Thymus (tissue), 11 donors: ENCODE results near the gene PNKD. TPM values are rescaled to one million over a fixed set of nuclear protein-coding genes. Genes with fewer than 3 reads are reported as not detected.
A peak's percentile ranks its signal among the peaks of the same experiment; 100 is the strongest.

Source experiments
- DNase-seq, 9 donors: peaks; one replicate each; pipeline ENCODE4 v3.0.0-alpha.2; 2013; ENCODE audit warnings: low spot score in 9 of 9, low read depth in 6 of 9, missing footprints in 1 of 9
- H3K27ac ChIP-seq, 2 donors: one replicate each; pipeline ENCODE4 v1.5.1; 2013; ENCODE audit warnings: control low read depth in 1 of 2, low read depth in 1 of 2, low read length in 1 of 2, mild to moderate bottlenecking in 1 of 2, moderate library complexity in 1 of 2
- H3K27me3 ChIP-seq, 2 donors: one replicate each; pipeline ENCODE4 v1.5.1; 2013; ENCODE audit warnings: low read length in 1 of 2; ENCODE audit not compliant: control insufficient read depth in 2 of 2, insufficient read depth in 1 of 2
- H3K36me3 ChIP-seq, 2 donors: one replicate each; pipeline ENCODE4 v1.5.1; 2013; ENCODE audit warnings: low read length in 1 of 2, mild to moderate bottlenecking in 1 of 2, moderate library complexity in 1 of 2; ENCODE audit not compliant: control insufficient read depth in 2 of 2, insufficient read depth in 2 of 2
- H3K4me1 ChIP-seq, 2 donors: one replicate each; pipeline ENCODE4 v1.5.1; 2013; ENCODE audit warnings: low read length in 2 of 2; ENCODE audit not compliant: control insufficient read depth in 2 of 2, insufficient read depth in 2 of 2
- H3K4me3 ChIP-seq, 2 donors: one replicate each; pipeline ENCODE4 v1.5.1; 2013; ENCODE audit warnings: low read length in 2 of 2, control low read depth in 1 of 2, mild to moderate bottlenecking in 1 of 2
- H3K9me3 ChIP-seq, 2 donors: one replicate each; pipeline ENCODE4 v1.5.1; 2013; ENCODE audit warnings: low read length in 1 of 2, mild to moderate bottlenecking in 1 of 2; ENCODE audit not compliant: control insufficient read depth in 2 of 2, insufficient read depth in 1 of 2
- WGBS: extraction: QIAGEN DNeasy Blood & Tissue Kit; methylation state at CpG from one replicate; pipeline ENCODE4 v1.1.7; 2013; 5-methylcytosine and 5-hydroxymethylcytosine counted together
- polyA plus RNA-seq: library from polyadenylated mRNA; stranded (reverse); fragments of 200-250 nt; gene quantifications from one replicate; pipeline ENCODE4 v1.2.3, GENCODE V29; 2013
- total RNA-seq: library from RNA; stranded (reverse); fragments of 120-200 nt; gene quantifications from one replicate; pipeline ENCODE4 v1.2.4, GENCODE V29; 2013
- donor health status: healthy.

PNKD gene
- total and polyA plus RNA-seq, 2 donors = 61.9 to 76.1 TPM

DNA sequence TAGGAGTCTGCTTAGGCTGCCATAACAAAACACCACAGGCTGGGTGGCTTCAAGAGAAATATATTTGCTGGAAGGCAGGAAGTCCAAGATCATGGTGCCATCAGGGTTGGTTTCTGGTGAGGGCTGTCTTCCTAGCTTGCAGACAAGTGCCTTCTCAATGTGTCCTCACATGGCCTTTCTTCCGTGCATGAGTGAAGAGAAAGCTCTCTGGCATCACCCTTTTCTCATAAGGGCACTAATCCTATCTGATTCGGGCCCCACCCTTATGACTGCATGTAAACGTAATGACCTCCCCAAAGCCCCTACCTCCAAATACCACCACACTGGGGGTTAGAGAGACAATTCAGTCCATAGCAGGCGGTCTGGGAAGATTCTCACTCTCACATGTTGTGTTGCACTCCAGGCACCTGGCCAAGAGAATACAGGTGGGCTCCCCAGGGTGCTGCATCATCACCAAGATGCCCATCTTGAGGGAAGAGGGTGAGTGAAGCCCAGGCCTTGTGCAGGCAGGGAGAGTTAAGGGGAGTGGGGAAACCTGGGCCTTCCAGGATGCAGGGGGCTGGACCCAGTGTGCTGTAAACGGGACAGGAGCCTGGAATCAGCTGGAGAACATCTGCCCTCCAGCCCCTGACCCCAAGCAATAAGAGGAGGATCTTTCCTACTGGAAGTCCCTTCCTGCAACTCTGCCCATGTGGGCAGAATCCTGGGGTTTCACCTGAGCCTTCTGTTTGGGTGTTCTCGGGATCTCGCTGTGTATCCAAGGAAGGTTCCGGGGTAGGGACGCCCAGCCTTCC is 96.5 kb downstream of the PNKD start:
- 91% methylated on average over 9 of the region's 9 CpGs for WGBS
- H3K4me1 ChIP-seq = peaks cover 0 to 42% of the 10 kb centered on the region in 2 donors
- DNase-seq = no peak

GRCh38 chr2:218367415-218368149 is 97.3 kb downstream of the PNKD start:
- 2% methylated on average over 60 of the region's 60 CpGs for WGBS
- peak overlapping the region; percentile 70 to 82 for H3K27ac ChIP-seq

More for the DNA sequence above, 96.5 kb downstream of the PNKD start:
- Histone ChIP-seq H3K36me3 (no peaks in the 10 kb centered on the region), H3K4me3 (peak overlapping the region in 1 of 2 donors; percentile 48), H3K9me3 (peaks cover 0 to 13% of the 10 kb centered on the region in 2 donors), H3K27me3 (peaks cover 0 to 19% of the 10 kb centered on the region in 2 donors), H3K27ac (peak overlapping the region in 1 of 2 donors; percentile 82)

GRCh38 chr2:218368150-218368528 is 97.8 kb downstream of the PNKD start:
- Histone ChIP-seq H3K9me3 (peaks cover 0 to 13% of the 10 kb centered on the region in 2 donors), H3K27ac (peak overlapping the region in 1 of 2 donors; percentile 82), H3K27me3 (peaks cover 0 to 19% of the 10 kb centered on the region in 2 donors), H3K4me1 (peaks cover 0 to 38% of the 10 kb centered on the region in 2 donors), H3K4me3 (peak overlapping the region; percentile 48 to 57), H3K36me3 (no peaks in the 10 kb centered on the region)
- 53% methylated on average over 21 of the region's 21 CpGs for WGBS
- DNase-seq = no peak

More at GRCh38 chr2:218367415-218368149, 97.3 kb downstream of the PNKD start:
- H3K27me3 ChIP-seq = peaks cover 0 to 19% of the 10 kb centered on the region in 2 donors
- H3K9me3 ChIP-seq = peaks cover 0 to 13% of the 10 kb centered on the region in 2 donors
- peak overlapping the region; percentile 48 to 57 for H3K4me3 ChIP-seq
- peaks cover 0 to 41% of the 10 kb centered on the region in 2 donors for H3K4me1 ChIP-seq
- no peaks in the 10 kb centered on the region for H3K36me3 ChIP-seq
- DNase-seq = peak in 7 of 9 donors; percentile 29 to 70 (median 39)

- peaks cover 0 to 38% of the 10 kb centered on the region in 2 donors for H3K4me1 ChIP-seq
- 62% methylated on average over 27 of the region's 27 CpGs for WGBS
- peak in 1 of 9 donors; percentile 29 for DNase-seq
- H3K27me3 ChIP-seq = peaks cover 0 to 19% of the 10 kb centered on the region in 2 donors
- H3K4me3 ChIP-seq = no peak overlapping the region
- H3K36me3 ChIP-seq = no peaks in the 10 kb centered on the region
- H3K27ac ChIP-seq = peak overlapping the region in 1 of 2 donors; percentile 6
- H3K9me3 ChIP-seq = peaks cover 0 to 13% of the 10 kb centered on the region in 2 donors
Observed at GRCh38 chr2:218368621-218369153, 98.4 kb downstream of the PNKD start.

DNA sequence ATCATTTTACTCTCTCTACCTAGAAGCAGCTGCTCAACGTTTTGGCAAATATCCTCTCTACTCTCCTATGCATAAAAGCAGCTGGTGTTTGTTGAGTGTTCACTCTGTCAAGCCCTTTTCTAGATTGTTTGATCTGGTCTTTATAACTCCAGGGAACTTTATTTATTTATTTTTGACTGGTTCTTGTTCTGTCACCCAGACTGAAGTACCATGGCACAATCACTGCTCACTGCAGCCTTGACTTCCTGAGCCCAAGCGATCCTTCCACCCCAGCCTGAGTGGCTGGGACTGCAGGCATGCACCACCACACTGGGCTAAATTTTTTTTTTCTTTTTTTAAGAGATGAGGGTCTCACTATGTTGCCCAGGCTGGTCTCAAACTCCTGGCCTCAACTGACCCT is 99.0 kb downstream of the PNKD start:
- H3K27ac ChIP-seq = no peak overlapping the region
- 41% methylated on average over 2 of the region's 2 CpGs for WGBS
- H3K4me3 ChIP-seq = no peak overlapping the region
- peak in 1 of 9 donors; percentile 24 for DNase-seq
- H3K4me1 ChIP-seq = peaks cover 0 to 38% of the 10 kb centered on the region in 2 donors
- H3K9me3 ChIP-seq = peaks cover 0 to 13% of the 10 kb centered on the region in 2 donors
- H3K36me3 ChIP-seq = no peaks in the 10 kb centered on the region
- peaks cover 0 to 19% of the 10 kb centered on the region in 2 donors for H3K27me3 ChIP-seq

DNA sequence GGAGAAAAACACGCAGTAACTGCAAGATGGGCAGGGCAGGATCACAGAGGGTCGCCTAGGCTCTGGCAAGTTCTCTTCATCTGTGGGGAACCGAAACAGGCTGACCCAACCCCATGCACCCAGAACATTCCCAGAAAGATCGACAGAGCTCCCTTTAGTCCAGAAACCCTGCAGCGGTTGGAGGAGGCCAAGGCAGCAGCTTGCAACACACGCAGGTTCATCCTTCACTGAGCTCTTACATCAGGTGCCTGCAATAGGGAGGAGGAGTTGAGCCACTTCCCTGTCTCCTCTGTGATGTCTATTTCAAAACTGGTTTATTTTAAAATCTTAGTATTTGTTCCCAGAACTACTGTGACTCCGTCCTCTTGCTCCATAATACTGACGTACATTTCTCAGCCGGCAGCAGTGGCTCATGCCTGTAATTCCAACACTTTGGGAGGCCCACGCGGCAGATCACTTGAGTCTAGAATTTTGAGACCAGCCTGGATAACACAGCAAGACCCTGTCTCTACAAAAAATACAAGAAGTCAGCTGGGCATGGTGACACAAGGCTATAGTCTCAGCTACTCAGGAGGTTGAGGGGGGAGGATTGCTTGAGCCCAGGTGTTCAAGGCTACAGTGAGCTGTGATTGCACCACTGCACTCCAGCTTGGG is 100.2 kb downstream of the PNKD start:
- peak in 1 of 9 donors; percentile 35 for DNase-seq
- Histone ChIP-seq H3K27me3 (peaks cover 0 to 19% of the 10 kb centered on the region in 2 donors), H3K4me3 (no peak overlapping the region), H3K27ac (peak overlapping the region; percentile 13 to 32), H3K36me3 (no peaks in the 10 kb centered on the region), H3K9me3 (peaks cover 0 to 13% of the 10 kb centered on the region in 2 donors), H3K4me1 (peaks cover 0 to 38% of the 10 kb centered on the region in 2 donors)
- 92% methylated on average over 11 of the region's 11 CpGs for WGBS

GRCh38 chr2:218371983-218372350 is 101.6 kb downstream of the PNKD start:
- Histone ChIP-seq H3K4me1 (peaks cover 0 to 38% of the 10 kb centered on the region in 2 donors), H3K4me3 (no peak overlapping the region), H3K27me3 (peaks cover 0 to 19% of the 10 kb centered on the region in 2 donors), H3K9me3 (peaks cover 0 to 7% of the 10 kb centered on the region in 2 donors), H3K36me3 (no peaks in the 10 kb centered on the region), H3K27ac (no peak overlapping the region)
- no peak for DNase-seq

DNA sequence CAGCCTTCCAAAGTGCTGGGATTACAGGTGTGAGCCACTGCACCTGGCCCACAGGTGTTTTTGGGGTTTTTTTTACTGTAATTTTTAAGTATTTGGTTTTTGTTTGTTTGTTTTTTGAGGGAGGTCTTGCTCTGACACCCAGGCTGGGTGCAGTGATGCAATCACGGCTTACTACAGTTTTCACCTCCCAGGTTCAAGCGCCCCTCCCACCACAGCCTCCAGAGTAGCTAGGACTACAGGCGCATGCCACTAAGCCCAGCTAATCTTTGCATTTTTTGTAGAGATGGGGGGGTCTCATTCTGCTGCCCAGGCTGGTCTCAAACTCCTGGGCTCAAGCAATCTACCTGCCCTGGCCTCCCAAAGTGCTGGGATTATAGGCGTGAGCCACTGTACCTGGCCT is 104.5 kb downstream of the PNKD start:
- Histone ChIP-seq H3K4me1 (peaks cover 0 to 13% of the 10 kb centered on the region in 2 donors), H3K4me3 (no peak overlapping the region), H3K36me3 (no peaks in the 10 kb centered on the region), H3K9me3 (no peaks in the 10 kb centered on the region), H3K27me3 (no peaks in the 10 kb centered on the region), H3K27ac (no peak overlapping the region)
- no peak for DNase-seq
- WGBS = 95% methylated on average over 4 of the region's 4 CpGs
